GM13977 (cell line): ENCODE data around the gene CPSF4L.

Source experiments
- DNase-seq: peaks from one replicate; pipeline ENCODE4 v3.0.0; 2012; ENCODE audit warnings: low spot score
- in situ Hi-C: fragments of 300-500 bp; cut with MboI; formaldehyde crosslinking; loops from one replicate; pipeline ENCODE4 v1.12.0; 2022; ENCODE audit warnings: low sequenced_read_pairs, low pct_unique_long_range_greater_than_20kb, mixed read lengths, inconsistent platforms; ENCODE audit not compliant: unreplicated experiment
- TF ChIP-seq, protein P1 (sequence below): IDR thresholded peaks from 2 replicates; pipeline ENCODE4 v1.5.1; 2012; ENCODE audit warnings: mild to moderate bottlenecking, control low read depth; ENCODE audit not compliant: insufficient read depth; ENCODE audit errors: extremely low read depth, missing control alignments

The CPSF4L gene

DNA sequence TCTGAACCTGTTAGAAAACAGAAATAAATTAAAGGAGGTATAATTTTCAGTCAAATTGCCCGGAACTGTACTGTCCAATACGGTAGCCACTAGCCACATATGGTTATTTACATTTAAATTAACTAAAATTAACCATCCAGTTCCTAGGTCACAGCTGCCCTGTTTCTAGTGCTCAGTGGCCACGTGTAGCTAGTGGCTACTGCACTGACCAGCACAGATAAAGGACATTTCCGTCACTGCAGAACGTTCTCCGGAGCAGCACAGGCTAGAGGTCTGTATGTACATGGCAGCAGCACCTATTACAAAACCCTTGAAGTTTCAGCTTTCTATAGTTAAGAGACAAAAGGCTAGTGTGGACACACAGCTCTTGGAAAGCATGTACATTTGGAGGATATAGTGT, 33.7 kb downstream of the CPSF4L start:
- in situ Hi-C loops: no loop called here
- TF ChIP-seq, protein P1, sequence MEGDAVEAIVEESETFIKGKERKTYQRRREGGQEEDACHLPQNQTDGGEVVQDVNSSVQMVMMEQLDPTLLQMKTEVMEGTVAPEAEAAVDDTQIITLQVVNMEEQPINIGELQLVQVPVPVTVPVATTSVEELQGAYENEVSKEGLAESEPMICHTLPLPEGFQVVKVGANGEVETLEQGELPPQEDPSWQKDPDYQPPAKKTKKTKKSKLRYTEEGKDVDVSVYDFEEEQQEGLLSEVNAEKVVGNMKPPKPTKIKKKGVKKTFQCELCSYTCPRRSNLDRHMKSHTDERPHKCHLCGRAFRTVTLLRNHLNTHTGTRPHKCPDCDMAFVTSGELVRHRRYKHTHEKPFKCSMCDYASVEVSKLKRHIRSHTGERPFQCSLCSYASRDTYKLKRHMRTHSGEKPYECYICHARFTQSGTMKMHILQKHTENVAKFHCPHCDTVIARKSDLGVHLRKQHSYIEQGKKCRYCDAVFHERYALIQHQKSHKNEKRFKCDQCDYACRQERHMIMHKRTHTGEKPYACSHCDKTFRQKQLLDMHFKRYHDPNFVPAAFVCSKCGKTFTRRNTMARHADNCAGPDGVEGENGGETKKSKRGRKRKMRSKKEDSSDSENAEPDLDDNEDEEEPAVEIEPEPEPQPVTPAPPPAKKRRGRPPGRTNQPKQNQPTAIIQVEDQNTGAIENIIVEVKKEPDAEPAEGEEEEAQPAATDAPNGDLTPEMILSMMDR: no peak
- no peak for DNase-seq

DNA sequence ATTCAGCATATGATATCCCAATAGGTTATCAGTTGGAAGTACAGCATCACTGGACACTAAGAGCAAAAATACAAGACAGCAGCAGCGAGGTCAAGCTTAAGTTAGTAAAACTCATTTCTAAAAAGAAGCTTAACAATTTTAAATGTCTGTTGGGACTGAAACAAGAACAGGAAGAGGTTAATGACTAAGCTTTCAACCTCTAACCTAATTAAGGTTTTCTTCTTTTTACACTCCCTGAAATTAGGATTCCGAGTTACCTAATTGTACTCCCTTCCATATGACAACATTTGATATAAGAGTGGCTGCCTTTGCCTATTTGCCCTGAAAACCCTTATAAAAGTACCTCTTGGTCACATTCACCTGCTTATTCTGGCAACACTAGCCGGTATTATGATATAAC, 34.3 kb downstream of the CPSF4L start:
- peak; percentile 39 for DNase-seq
- TF ChIP-seq, protein P1: no peak
- in situ Hi-C loops: no loop called here

DNA sequence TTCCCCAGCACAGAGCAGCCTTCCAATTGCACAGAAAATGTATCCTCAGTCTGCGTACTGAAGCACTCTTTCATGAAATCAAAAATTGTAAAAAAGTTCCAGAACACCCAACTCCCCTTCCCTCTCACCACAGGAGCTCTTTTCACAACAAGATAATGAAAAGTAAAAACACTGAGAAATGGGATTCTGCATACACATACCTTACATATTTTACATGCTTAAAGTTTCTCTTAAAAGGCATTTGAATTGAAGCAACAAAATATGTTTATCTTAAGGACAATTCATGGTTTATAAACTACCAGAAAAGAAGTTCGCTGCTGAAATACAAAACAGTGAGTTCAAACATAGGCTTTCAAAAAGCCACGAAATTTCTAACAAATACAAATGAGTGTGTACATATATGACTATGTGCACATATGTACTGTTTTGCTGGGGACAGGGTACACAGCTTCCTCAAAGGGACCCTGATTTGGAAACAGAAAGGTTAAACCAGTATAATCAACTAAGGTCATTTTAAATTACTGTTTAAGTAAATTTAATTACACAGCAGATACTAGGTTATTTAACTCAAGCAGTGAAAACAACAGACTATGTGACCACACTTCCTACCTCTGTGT, 35.0 kb downstream of the CPSF4L start:
- in situ Hi-C loops: no loop called here
- DNase-seq: no peak
- TF ChIP-seq, protein P1: no peak

GRCh38 chr17:73224663-73225305, 36.9 kb downstream of the CPSF4L start:
- in situ Hi-C loops: no loop called here
- no peak for DNase-seq
- TF ChIP-seq, protein P1: no peak

GRCh38 chr17:73224237-73224636, 37.4 kb downstream of the CPSF4L start:
- in situ Hi-C loops: no loop called here
- TF ChIP-seq, protein P1: no peak

GRCh38 chr17:73223626-73224230, 38.0 kb downstream of the CPSF4L start:
- no peak for DNase-seq
- in situ Hi-C loops: no loop called here
- TF ChIP-seq, protein P1: no peak

More at GRCh38 chr17:73224237-73224636, 37.4 kb downstream of the CPSF4L start:
- no peak for DNase-seq
